Coronary artery (tissue), 2 donors: Measurements from ENCODE around the gene CD7.

Experiments
- DNase-seq: peaks from one replicate; pipeline ENCODE4 v3.0.0-alpha.2; 2017; ENCODE audit warnings: low spot score
- H3K27ac ChIP-seq, 2 donors: fragments of 200-600 bp; sonication (generic); one replicate each; pipeline ENCODE4 v1.5.1; 2016 to 2019
- H3K4me3 ChIP-seq: fragments of 200-600 bp; sonication (generic); 2 replicates; pipeline ENCODE4 v1.5.1; 2016; ENCODE audit warnings: mild to moderate bottlenecking, moderate library complexity
- CTCF ChIP-seq: fragments of 200-600 bp; sonication (generic); IDR thresholded peaks from one replicate; pipeline ENCODE4 v1.5.1; 2019; ENCODE audit warnings: antibody characterized with exemption

Gene CD7

DNA sequence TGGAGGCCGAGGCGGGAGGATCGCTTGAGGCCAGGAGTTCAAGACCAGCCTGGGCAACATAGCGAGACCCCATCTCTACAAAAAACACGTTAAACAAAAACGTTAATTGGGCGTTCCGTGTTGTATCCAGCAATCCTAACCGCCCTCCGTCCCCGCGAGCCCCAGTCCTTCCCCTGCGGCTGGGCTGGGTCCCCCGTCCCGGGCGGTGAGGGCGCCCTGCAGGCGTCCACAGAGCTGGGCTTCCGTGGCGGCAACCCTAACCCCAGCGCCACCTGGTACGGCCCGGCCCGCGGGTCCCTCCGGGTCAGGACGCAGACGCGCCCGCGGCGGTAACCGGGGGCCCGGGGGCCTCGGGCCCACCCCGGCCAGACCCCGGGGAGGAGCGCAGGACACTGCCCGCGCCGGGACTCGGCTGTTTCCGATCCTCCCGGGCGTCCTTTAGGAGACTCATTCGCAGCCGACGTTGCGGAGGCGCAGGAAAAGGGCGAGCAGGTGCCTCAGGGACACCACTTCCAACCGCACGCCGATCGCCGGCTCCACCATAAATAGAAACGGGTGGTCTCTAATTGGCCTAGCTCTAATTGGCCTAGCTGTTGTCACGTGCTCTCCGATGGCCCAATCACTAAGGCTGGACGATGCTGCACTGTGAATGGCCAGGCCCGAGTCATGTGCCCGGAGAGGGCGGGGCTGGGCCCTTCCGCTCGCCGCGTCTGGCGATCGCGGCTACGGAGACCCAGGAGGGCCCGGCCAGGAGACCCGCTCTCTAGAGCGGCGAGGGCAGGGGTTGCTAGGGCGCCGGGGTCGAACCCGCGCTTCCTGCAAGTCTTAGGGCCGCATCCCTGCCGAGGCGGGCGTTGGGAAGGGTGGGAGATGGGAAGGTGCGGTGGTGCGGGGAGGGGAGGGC is 24.9 kb downstream of the CD7 start:
- peak; percentile 98 for DNase-seq
- TF ChIP-seq CTCF: no peak
- Histone ChIP-seq H3K27ac (peak overlapping the region; percentile 92 to 97), H3K4me3 (peak overlapping the region; percentile 88)

DNA sequence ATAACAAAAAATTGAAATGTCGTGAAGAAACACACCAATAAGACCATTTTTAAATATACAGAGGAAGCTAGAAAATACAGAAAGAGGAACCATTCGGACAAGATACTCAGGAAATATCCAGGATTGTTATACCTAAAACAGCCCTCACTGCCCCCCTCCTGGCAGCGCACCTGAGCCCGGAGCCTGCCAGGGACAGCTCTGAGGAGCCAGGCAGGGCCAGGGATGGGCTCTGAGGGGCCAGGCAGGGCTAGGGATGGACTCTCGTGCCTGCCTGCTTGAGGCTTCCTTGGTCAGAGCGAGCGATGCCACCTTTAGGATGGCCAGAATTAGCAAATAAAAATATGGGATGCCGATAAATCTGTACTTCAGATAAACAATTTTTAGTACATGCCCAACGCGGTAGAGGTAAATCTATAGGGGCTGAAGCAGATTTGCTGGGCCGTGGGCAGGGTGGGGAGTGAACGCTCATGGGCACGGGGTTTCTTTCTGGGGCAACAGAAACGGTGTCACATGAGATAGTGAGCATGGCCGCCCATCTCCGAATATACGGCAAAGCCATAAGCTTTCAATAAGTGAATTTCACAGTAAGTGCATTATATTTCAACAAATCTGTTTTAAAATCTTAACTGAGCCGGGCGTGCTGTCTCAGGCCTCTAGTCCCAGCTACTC is 25.7 kb downstream of the CD7 start:
- no peak for TF ChIP-seq CTCF
- H3K4me3 ChIP-seq: peak overlapping the region; percentile 88
- peak overlapping the region in 1 of 2 donors; percentile 97 for H3K27ac ChIP-seq
- no peak for DNase-seq

DNA sequence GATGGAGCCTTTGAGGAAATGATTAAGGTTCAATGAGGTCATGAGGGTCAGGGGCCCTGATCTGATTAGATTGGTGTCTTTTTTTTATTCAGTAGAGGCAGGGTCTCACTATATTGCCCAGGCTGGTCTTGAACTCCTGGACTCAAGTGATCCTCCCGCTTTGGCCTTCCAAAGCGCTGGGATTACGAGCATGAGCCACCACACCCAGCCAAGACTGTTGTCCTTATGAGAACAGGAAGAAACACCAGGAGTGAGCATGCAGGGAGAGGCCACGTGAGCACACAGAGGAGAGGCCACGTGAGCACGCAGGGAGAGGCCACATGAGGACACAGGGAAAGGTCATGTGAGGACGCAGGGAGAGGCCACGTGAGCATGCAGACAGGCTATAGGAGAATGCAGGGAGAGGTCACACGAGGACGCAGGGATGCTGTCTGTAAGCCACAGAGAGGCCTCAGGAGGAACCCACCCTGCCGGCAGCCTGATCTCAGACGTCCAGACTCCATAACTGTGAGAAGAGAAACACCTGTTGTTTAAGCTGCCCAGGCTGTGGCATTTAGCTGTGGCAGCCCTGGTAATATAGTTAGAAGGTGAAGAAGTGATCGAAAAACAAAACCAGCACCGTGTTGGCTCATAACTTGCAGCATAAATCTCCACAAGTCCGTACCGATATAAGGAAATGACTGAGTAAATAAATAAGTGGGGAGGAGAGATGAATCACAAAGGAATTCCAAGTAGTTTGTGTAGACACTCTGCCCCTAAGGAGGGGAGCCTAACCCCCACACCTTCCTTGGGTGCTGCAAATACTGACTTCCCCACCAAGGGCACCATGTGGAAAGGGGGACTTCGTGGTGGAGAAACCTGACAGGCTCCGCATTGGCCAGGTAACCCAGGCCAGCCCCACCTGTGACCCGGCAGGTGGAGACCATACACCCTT is 29.3 kb downstream of the CD7 start:
- H3K27ac ChIP-seq: no peak overlapping the region
- TF ChIP-seq CTCF: no peak
- DNase-seq: no peak
- no peak overlapping the region for H3K4me3 ChIP-seq

DNA sequence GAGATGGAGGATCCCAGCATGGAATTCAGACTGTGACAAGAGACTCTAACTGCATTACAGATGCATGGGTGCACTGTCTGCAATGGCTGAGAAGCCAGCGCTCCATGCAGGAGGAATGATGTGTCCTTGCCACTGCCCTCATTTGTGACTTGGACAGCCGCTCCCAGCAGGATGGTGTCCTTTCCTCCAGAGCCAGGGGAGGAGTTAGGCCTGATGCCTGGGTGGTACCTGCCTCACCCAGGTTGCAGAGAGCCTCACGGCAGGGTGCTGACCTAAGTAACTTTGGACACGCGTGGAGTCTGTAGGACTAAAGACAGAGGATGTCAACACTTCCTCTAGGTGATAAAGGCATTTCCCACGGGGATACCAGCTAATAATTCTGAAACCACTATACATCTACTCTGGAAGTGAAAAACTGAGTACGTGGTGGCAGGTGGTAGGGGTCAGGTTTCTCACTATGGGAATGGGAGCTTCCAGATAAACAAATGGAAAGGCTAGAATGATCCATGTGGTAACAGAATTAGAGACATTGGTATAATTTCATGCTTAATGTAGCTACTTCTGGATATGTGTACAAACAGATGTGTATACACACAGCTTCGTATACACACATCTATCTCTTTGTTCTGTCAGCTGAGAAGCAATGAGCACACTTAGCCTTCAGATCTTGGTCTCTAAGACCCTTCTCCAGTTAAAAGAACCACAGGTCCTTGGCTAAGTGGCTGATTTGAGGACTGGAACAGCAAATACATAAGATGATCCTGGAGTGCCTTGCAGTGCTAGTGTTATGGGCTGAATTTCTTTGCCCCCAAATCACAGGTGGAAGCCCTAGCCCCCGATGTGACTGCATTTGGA is 30.2 kb downstream of the CD7 start:
- Histone ChIP-seq H3K27ac (no peak overlapping the region), H3K4me3 (no peak overlapping the region)
- DNase-seq: no peak
- TF ChIP-seq CTCF: no peak

- no peak for DNase-seq
- no peak for TF ChIP-seq CTCF
- no peak overlapping the region for H3K4me3 ChIP-seq
- H3K27ac ChIP-seq: no peak overlapping the region
Observed at GRCh38 chr17:82285141-82285540, 32.3 kb downstream of the CD7 start.

- Histone ChIP-seq H3K4me3 (no peak overlapping the region), H3K27ac (no peak overlapping the region)
- TF ChIP-seq CTCF: no peak
- no peak for DNase-seq
Observed at GRCh38 chr17:82283208-82283749, 34.1 kb downstream of the CD7 start.
